Neural cell (in vitro differentiated cells): Measurements from ENCODE around the gene ARHGAP30.

ENCODE experiments used
- CTCF ChIP-seq: fragments of 450-650 bp; IDR thresholded peaks from 2 replicates; pipeline ENCODE4 v1.5.1; 2014; ENCODE audit warnings: antibody characterized with exemption, mild to moderate bottlenecking, moderate library complexity; ENCODE audit not compliant: poor library complexity, severe bottlenecking
- EP300 ChIP-seq: fragments of 450-650 bp; conservative IDR thresholded peaks from 2 replicates; pipeline ENCODE4 v1.6.1; 2014; ENCODE audit warnings: antibody characterized with exemption, mild to moderate bottlenecking, moderate library complexity; ENCODE audit not compliant: poor library complexity, severe bottlenecking
- EZH2 ChIP-seq: fragments of 200-600, 300-800 bp; shearing (Covaris generic), sonication (generic); IDR thresholded peaks from 2 replicates; pipeline ENCODE4 v1.6.1; 2014; ENCODE audit warnings: antibody characterized with exemption, low read length, borderline replicate concordance, mild to moderate bottlenecking; ENCODE audit not compliant: insufficient read depth, poor library complexity, severe bottlenecking
- POLR2AphosphoS5 ChIP-seq: IDR thresholded peaks from 2 replicates; pipeline ENCODE4 v1.6.1; 2012
- RAD21 ChIP-seq: fragments of 450-650 bp; conservative IDR thresholded peaks from 2 replicates; pipeline ENCODE4 v1.6.1; 2014; ENCODE audit warnings: antibody characterized with exemption, mild to moderate bottlenecking, moderate library complexity
- REST ChIP-seq: IDR thresholded peaks from 2 replicates; pipeline ENCODE4 v1.6.1; 2012; ENCODE audit warnings: borderline replicate concordance

GRCh38 chr1:161073474-161074121 lies 3.9 kb upstream of the ARHGAP30 start:
- TF ChIP-seq CTCF: no peak
- TF ChIP-seq EZH2: no peak
- no peak for TF ChIP-seq EP300
- TF ChIP-seq POLR2AphosphoS5: no peak
- TF ChIP-seq REST: no peak
- TF ChIP-seq RAD21: no peak
